ENCODE results near the gene VTCN1. TPM values are rescaled to one million over a fixed set of nuclear protein-coding genes. Genes with fewer than 3 reads are reported as not detected.

VTCN1 gene
- total RNA-seq, 2 donors from 2014 or later = not detected

GRCh38 chr1:117215019-117215418, 4.3 kb upstream of the VTCN1 start:
- no peaks in the 10 kb centered on the region for H3K36me3 ChIP-seq (ENCODE audit: control insufficient read depth, insufficient read depth, low read length)
- H3K4me3 ChIP-seq (ENCODE audit: low read length) = no peak overlapping the region
- no peak overlapping the region for H3K9ac ChIP-seq (ENCODE audit: extremely low read depth, low read length, poor library complexity, severe bottlenecking)
- H3K9me3 Mint-ChIP-seq = peaks cover 32% of the 10 kb centered on the region
- TF ChIP-seq CTCF (conservative IDR thresholded peaks at IDR 0.05) = no peak
- peaks cover 7% of the 10 kb centered on the region for H3K36me3 Mint-ChIP-seq (ENCODE audit: low read depth)
- H3K27ac ChIP-seq (ENCODE audit: low read depth, low read length) = no peak overlapping the region
- H3K27ac Mint-ChIP-seq = no peak overlapping the region
- H3K9me3 ChIP-seq (ENCODE audit: control insufficient read depth, low read length) = peaks cover 19% of the 10 kb centered on the region
- no peaks in the 10 kb centered on the region for H3K4me1 Mint-ChIP-seq
- DNase-seq = no peak
- no peak overlapping the region for H3K4me3 Mint-ChIP-seq
- H3K4me1 ChIP-seq (ENCODE audit: control insufficient read depth, insufficient read depth, low read length) = no peaks in the 10 kb centered on the region
- 80 to 83% methylated on average over 2 to 3 of the region's 3 CpGs for WGBS, 2 experiments (ENCODE audit: insufficient coverage in 1 of 2, insufficient read length in 1 of 2)
- no peaks in the 10 kb centered on the region for H3K27me3 ChIP-seq (ENCODE audit: control insufficient read depth, insufficient read depth, low read length, poor library complexity, severe bottlenecking)
- H3K27me3 Mint-ChIP-seq (ENCODE audit: insufficient read depth) = no peaks in the 10 kb centered on the region

DNA sequence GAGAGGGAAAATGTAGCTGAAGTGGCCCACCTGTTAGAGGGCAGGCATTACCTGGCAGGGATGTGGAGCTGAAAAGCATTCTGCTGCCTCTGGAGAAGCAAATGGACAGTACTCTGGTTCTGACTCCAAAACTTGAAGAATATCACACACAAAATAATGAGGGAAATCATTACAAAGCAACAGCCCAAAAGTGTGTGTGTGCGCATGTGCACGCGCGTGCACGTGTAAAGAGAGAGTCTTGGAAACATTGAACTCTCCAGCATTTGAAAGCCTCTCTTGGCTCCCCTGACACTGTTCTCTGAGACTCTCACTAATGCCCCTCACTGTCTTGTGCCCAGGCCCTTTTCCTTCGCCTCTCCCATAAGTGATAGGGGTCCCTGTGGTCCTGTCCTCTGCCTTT, 2.3 kb upstream of the VTCN1 start:
- DNase-seq = no peak
- Mint-ChIP-seq H3K9me3 (peaks cover 18% of the 10 kb centered on the region), H3K27ac (no peak overlapping the region), H3K36me3 (ENCODE audit: low read depth) (peaks cover 5% of the 10 kb centered on the region), H3K4me1 (peaks cover 11% of the 10 kb centered on the region), H3K27me3 (ENCODE audit: insufficient read depth) (no peaks in the 10 kb centered on the region), H3K4me3 (no peak overlapping the region)
- Histone ChIP-seq H3K4me3 (ENCODE audit: low read length) (no peak overlapping the region), H3K4me1 (ENCODE audit: control insufficient read depth, insufficient read depth, low read length) (no peaks in the 10 kb centered on the region), H3K9ac (ENCODE audit: extremely low read depth, low read length, poor library complexity, severe bottlenecking) (no peak overlapping the region), H3K27ac (ENCODE audit: low read depth, low read length) (no peak overlapping the region), H3K36me3 (ENCODE audit: control insufficient read depth, insufficient read depth, low read length) (no peaks in the 10 kb centered on the region), H3K27me3 (ENCODE audit: control insufficient read depth, insufficient read depth, low read length, poor library complexity, severe bottlenecking) (no peaks in the 10 kb centered on the region), H3K9me3 (ENCODE audit: control insufficient read depth, low read length) (peaks cover 13% of the 10 kb centered on the region)
- no peak for TF ChIP-seq CTCF (conservative IDR thresholded peaks at IDR 0.05)
- WGBS, 2 experiments (ENCODE audit: insufficient coverage in 1 of 2, insufficient read length in 1 of 2) = 94 to 99% methylated on average over 6 of the region's 6 CpGs

DNA sequence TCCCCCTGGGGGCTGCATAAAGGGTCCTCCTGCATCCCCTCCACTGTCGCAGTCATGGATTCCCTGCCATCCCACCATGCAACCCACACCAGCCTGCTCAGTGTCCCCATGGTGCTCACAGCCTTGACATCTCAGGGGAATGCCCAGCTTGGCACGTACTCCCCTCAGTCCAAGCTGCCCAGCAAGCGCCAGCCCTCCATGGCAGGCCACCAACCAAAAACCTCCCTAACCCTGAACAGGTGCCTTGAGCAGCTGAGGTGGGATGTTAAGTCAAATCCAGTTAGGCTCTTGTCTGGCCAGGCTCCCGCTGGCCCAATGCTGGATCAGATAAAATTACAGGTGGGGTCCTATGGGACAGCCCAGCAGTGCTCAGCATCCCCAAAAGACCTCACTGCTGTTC, 341 bp downstream of the VTCN1 start:
- Mint-ChIP-seq H3K27me3 (ENCODE audit: insufficient read depth) (no peaks in the 10 kb centered on the region), H3K9me3 (no peaks in the 10 kb centered on the region), H3K36me3 (ENCODE audit: low read depth) (no peaks in the 10 kb centered on the region), H3K4me3 (no peak overlapping the region), H3K4me1 (peaks cover 11% of the 10 kb centered on the region), H3K27ac (no peak overlapping the region)
- Histone ChIP-seq H3K4me3 (ENCODE audit: low read length) (no peak overlapping the region), H3K9me3 (ENCODE audit: control insufficient read depth, low read length) (no peaks in the 10 kb centered on the region), H3K9ac (ENCODE audit: extremely low read depth, low read length, poor library complexity, severe bottlenecking) (no peak overlapping the region), H3K36me3 (ENCODE audit: control insufficient read depth, insufficient read depth, low read length) (no peaks in the 10 kb centered on the region), H3K27me3 (ENCODE audit: control insufficient read depth, insufficient read depth, low read length, poor library complexity, severe bottlenecking) (no peaks in the 10 kb centered on the region), H3K4me1 (ENCODE audit: control insufficient read depth, insufficient read depth, low read length) (no peaks in the 10 kb centered on the region), H3K27ac (ENCODE audit: low read depth, low read length) (no peak overlapping the region)
- no peak for TF ChIP-seq CTCF (conservative IDR thresholded peaks at IDR 0.05)
- DNase-seq = no peak
- WGBS, 2 experiments (ENCODE audit: insufficient coverage in 1 of 2, insufficient read length in 1 of 2) = 96 to 100% methylated on average over 1 to 4 of the region's 4 CpGs

Measured in endodermal cell (in vitro differentiated cells).